Mesenchymal stem cell (in vitro differentiated cells and primary cell): ENCODE data around the gene CPT1A.

Experiments
- DNase-seq: peaks from one replicate; pipeline ENCODE4 v3.0.0-alpha.2; 2013
- H2AFZ ChIP-seq: one replicate; pipeline ENCODE4 v1.6.1; 2013; ENCODE audit warnings: low read depth, mild to moderate bottlenecking, control low read depth, inconsistent platforms, low read length, moderate library complexity
- H2AK5ac ChIP-seq: 2 replicates; pipeline ENCODE4 v1.6.1; 2013; ENCODE audit warnings: low read length, moderate library complexity, mild to moderate bottlenecking, inconsistent platforms; ENCODE audit not compliant: severe bottlenecking
- H2BK120ac ChIP-seq: one replicate; pipeline ENCODE4 v1.6.1; 2013; ENCODE audit warnings: low read depth, mild to moderate bottlenecking, inconsistent platforms, low read length, moderate library complexity
- H2BK12ac ChIP-seq, 2 experiments: one replicate each; pipeline ENCODE4 v1.6.1; 2013; ENCODE audit warnings: inconsistent platforms in 2 of 2, low read length in 2 of 2, mild to moderate bottlenecking in 2 of 2, moderate library complexity in 2 of 2, control low read depth in 1 of 2
- H2BK15ac ChIP-seq: one replicate; pipeline ENCODE4 v1.6.1; 2013; ENCODE audit warnings: mild to moderate bottlenecking, low read depth, inconsistent platforms; ENCODE audit not compliant: poor library complexity, severe bottlenecking
- H2BK5ac ChIP-seq: 2 replicates; pipeline ENCODE4 v1.6.1; 2013; ENCODE audit warnings: low read depth, mild to moderate bottlenecking, low read length, control low read depth, inconsistent platforms; ENCODE audit not compliant: poor library complexity, severe bottlenecking
- H3K14ac ChIP-seq, 2 experiments: one replicate each; pipeline ENCODE4 v1.6.1; 2013; ENCODE audit warnings: inconsistent platforms in 2 of 2, low read length in 2 of 2, control low read depth in 1 of 2, mild to moderate bottlenecking in 1 of 2, moderate library complexity in 1 of 2
- H3K18ac ChIP-seq, 2 experiments: one replicate each; pipeline ENCODE4 v1.6.1; 2013; ENCODE audit warnings: inconsistent platforms in 2 of 2, low read length in 2 of 2, control low read depth in 1 of 2, low read depth in 1 of 2, mild to moderate bottlenecking in 1 of 2
- H3K23ac ChIP-seq, 2 experiments: one replicate each; pipeline ENCODE4 v1.6.1; 2013; ENCODE audit warnings: inconsistent platforms in 2 of 2, low read length in 2 of 2, mild to moderate bottlenecking in 2 of 2, moderate library complexity in 2 of 2, control low read depth in 1 of 2
- H3K27ac ChIP-seq: 2 replicates; pipeline ENCODE4 v1.5.1; 2013; ENCODE audit warnings: mild to moderate bottlenecking, moderate library complexity, low read length, control low read depth, inconsistent platforms; ENCODE audit not compliant: poor library complexity, severe bottlenecking
- H3K27me3 ChIP-seq, 2 experiments: 2 replicates each; pipeline versions ENCODE4 v1.6.1 to v1.7.0; 2013; ENCODE audit warnings: low read length in 2 of 2, mild to moderate bottlenecking in 2 of 2, moderate library complexity in 2 of 2, control low read depth in 1 of 2, inconsistent platforms in 1 of 2; ENCODE audit not compliant: control insufficient read depth in 1 of 2, insufficient read depth in 1 of 2
- H3K36me3 ChIP-seq, 2 experiments: 2 replicates each; pipeline versions ENCODE4 v1.6.1 to v1.7.0; 2013; ENCODE audit warnings: low read length in 2 of 2, control low read depth in 1 of 2, inconsistent platforms in 1 of 2, low read depth in 1 of 2, mild to moderate bottlenecking in 1 of 2; ENCODE audit not compliant: insufficient read depth in 2 of 2, control insufficient read depth in 1 of 2
- H3K4ac ChIP-seq, 2 experiments: one replicate each; pipeline ENCODE4 v1.6.1; 2013; ENCODE audit warnings: inconsistent platforms in 2 of 2, low read length in 2 of 2, mild to moderate bottlenecking in 2 of 2, moderate library complexity in 2 of 2, control low read depth in 1 of 2, low read depth in 1 of 2
- H3K4me1 ChIP-seq: 2 replicates; pipeline ENCODE4 v1.6.1; 2013; ENCODE audit warnings: low read depth, low read length, control low read depth; ENCODE audit not compliant: control insufficient read depth, insufficient read depth
- H3K4me2 ChIP-seq: 2 replicates; pipeline ENCODE4 v1.6.1; 2013; ENCODE audit warnings: low read length, mild to moderate bottlenecking, inconsistent platforms; ENCODE audit not compliant: poor library complexity, severe bottlenecking
- H3K4me3 ChIP-seq, 2 experiments: 2 replicates each; pipeline versions ENCODE4 v1.5.1 to v1.7.0; 2013; ENCODE audit warnings: low read length in 2 of 2, mild to moderate bottlenecking in 2 of 2, control low read depth in 1 of 2, low read depth in 1 of 2; ENCODE audit not compliant: insufficient read depth in 1 of 2
- H3K79me1 ChIP-seq: replicated peaks from 2 replicates; pipeline ENCODE4 v1.6.1; 2013; ENCODE audit warnings: mild to moderate bottlenecking, control low read depth, low read length, inconsistent platforms; ENCODE audit not compliant: poor library complexity, severe bottlenecking
- H3K9ac ChIP-seq: 2 replicates; pipeline ENCODE4 v1.7.0; 2013; ENCODE audit warnings: mild to moderate bottlenecking, low read length, moderate library complexity
- H3K9me3 ChIP-seq: 2 replicates; pipeline ENCODE4 v1.7.0; 2013; ENCODE audit warnings: mild to moderate bottlenecking, low read length; ENCODE audit not compliant: control insufficient read depth
- H4K8ac ChIP-seq: one replicate; pipeline ENCODE4 v1.6.1; 2013; ENCODE audit warnings: inconsistent platforms, mild to moderate bottlenecking, low read length, moderate library complexity
- H4K91ac ChIP-seq: one replicate; pipeline ENCODE4 v1.6.1; 2013; ENCODE audit warnings: mild to moderate bottlenecking, low read length, inconsistent platforms
- WGBS: methylation state at CpG from one replicate; pipeline ENCODE4 v1.1.7; 2013; ENCODE audit warnings: mixed read lengths; 5-methylcytosine and 5-hydroxymethylcytosine counted together

The CPT1A gene

GRCh38 chr11:68741463-68741862, 100.3 kb downstream of the CPT1A start:
- no peak overlapping the region for H3K18ac ChIP-seq
- H3K36me3 ChIP-seq = no peaks in the 10 kb centered on the region
- no peak overlapping the region for H3K4me2 ChIP-seq
- no peak overlapping the region for H3K14ac ChIP-seq
- H3K4ac ChIP-seq = no peak overlapping the region
- no peak overlapping the region for H2BK15ac ChIP-seq
- no peak overlapping the region for H4K8ac ChIP-seq
- no peaks in the 10 kb centered on the region for H3K79me1 ChIP-seq
- H3K9me3 ChIP-seq = no peaks in the 10 kb centered on the region
- H2BK12ac ChIP-seq = no peak overlapping the region
- no peak overlapping the region for H3K9ac ChIP-seq
- H2BK5ac ChIP-seq = no peak overlapping the region
- H3K23ac ChIP-seq = no peak overlapping the region
- WGBS = 64% methylated on average over 3 of the region's 7 CpGs
- H2AFZ ChIP-seq = no peak overlapping the region
- H3K4me1 ChIP-seq = peaks cover 8% of the 10 kb centered on the region
- no peak overlapping the region for H3K27ac ChIP-seq
- peaks cover 0 to 65% of the 10 kb centered on the region in 2 experiments for H3K27me3 ChIP-seq
- no peak overlapping the region for H3K4me3 ChIP-seq
- no peak overlapping the region for H2AK5ac ChIP-seq
- H4K91ac ChIP-seq = peak overlapping the region; percentile 29
- no peak overlapping the region for H2BK120ac ChIP-seq
- peak; percentile 23 for DNase-seq

GRCh38 chr11:68735646-68736045, 106.1 kb downstream of the CPT1A start:
- no peak overlapping the region for H4K8ac ChIP-seq
- no peak overlapping the region for H3K14ac ChIP-seq
- H2BK120ac ChIP-seq = no peak overlapping the region
- H3K9ac ChIP-seq = no peak overlapping the region
- no peak overlapping the region for H3K4ac ChIP-seq
- H3K18ac ChIP-seq = no peak overlapping the region
- no peak overlapping the region for H3K4me3 ChIP-seq
- H3K36me3 ChIP-seq = no peaks in the 10 kb centered on the region
- 89% methylated on average over 6 of the region's 6 CpGs for WGBS
- H2BK12ac ChIP-seq = no peak overlapping the region
- no peak overlapping the region for H4K91ac ChIP-seq
- no peak overlapping the region for H2AK5ac ChIP-seq
- H3K9me3 ChIP-seq = no peaks in the 10 kb centered on the region
- H2BK5ac ChIP-seq = no peak overlapping the region
- H2AFZ ChIP-seq = no peak overlapping the region
- no peak overlapping the region for H2BK15ac ChIP-seq
- H3K23ac ChIP-seq = no peak overlapping the region
- no peaks in the 10 kb centered on the region for H3K79me1 ChIP-seq
- DNase-seq = no peak
- no peak overlapping the region for H3K27ac ChIP-seq
- peaks cover 30 to 91% of the 10 kb centered on the region in 2 experiments for H3K27me3 ChIP-seq
- no peaks in the 10 kb centered on the region for H3K4me1 ChIP-seq
- H3K4me2 ChIP-seq = no peak overlapping the region

DNA sequence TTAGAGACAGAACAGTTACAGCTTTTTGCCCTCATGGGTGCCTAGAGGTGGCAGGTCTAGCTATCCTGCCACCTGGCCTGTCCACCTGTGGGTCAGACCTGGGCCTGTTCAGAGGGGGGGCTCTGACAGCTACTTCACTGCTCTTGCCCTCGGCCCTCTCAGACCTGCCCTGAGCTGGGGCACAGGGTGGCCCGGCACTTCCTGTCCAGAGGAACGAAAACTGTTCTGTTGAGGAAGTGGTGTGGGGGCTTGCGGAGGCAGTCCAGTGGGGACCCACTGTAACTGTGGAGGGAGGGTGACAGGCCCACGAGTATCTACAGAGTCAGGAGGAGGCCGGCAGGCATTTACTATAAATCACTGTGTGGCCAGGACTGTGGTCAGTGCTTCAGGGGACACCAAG, 106.6 kb downstream of the CPT1A start:
- no peak overlapping the region for H4K91ac ChIP-seq
- H3K27ac ChIP-seq = no peak overlapping the region
- no peak overlapping the region for H3K4me3 ChIP-seq
- H3K18ac ChIP-seq = no peak overlapping the region
- H2BK120ac ChIP-seq = no peak overlapping the region
- no peaks in the 10 kb centered on the region for H3K9me3 ChIP-seq
- H2BK12ac ChIP-seq = no peak overlapping the region
- no peak overlapping the region for H4K8ac ChIP-seq
- no peak overlapping the region for H2BK15ac ChIP-seq
- no peak overlapping the region for H3K4me2 ChIP-seq
- no peak overlapping the region for H3K9ac ChIP-seq
- no peak overlapping the region for H2BK5ac ChIP-seq
- H3K14ac ChIP-seq = no peak overlapping the region
- peaks cover 30 to 89% of the 10 kb centered on the region in 2 experiments for H3K27me3 ChIP-seq
- no peaks in the 10 kb centered on the region for H3K4me1 ChIP-seq
- DNase-seq = no peak
- H3K36me3 ChIP-seq = no peaks in the 10 kb centered on the region
- H2AK5ac ChIP-seq = no peak overlapping the region
- H3K23ac ChIP-seq = no peak overlapping the region
- no peak overlapping the region for H2AFZ ChIP-seq
- 68% methylated on average over 6 of the region's 6 CpGs for WGBS
- no peak overlapping the region for H3K4ac ChIP-seq
- H3K79me1 ChIP-seq = no peaks in the 10 kb centered on the region

DNA sequence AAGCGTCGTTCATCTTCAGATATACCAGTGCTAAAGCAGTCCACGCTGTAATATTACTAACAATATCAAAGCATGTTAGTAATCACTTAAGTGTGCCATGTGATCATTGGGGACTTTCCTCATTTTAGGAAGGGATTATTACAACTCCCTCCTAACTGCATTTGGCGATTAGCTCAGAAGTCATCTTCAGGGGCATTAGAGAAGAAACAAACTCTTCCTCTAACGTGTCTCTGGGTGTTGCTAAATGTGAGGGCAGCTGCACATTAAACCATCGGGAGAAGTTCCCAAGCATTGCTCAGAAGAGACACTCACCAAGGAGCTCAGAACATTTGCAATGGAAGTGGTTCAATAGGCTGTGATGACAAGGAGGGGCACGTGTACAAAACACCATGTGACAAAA, 107.6 kb downstream of the CPT1A start:
- no peak overlapping the region for H3K27ac ChIP-seq
- H3K4me3 ChIP-seq = no peak overlapping the region
- H3K79me1 ChIP-seq = no peaks in the 10 kb centered on the region
- no peak overlapping the region for H4K8ac ChIP-seq
- H3K9me3 ChIP-seq = no peaks in the 10 kb centered on the region
- H2BK15ac ChIP-seq = no peak overlapping the region
- no peak overlapping the region for H2BK5ac ChIP-seq
- no peak overlapping the region for H2AK5ac ChIP-seq
- no peak overlapping the region for H3K4me2 ChIP-seq
- H2BK12ac ChIP-seq = no peak overlapping the region
- no peak overlapping the region for H3K4ac ChIP-seq
- no peak overlapping the region for H3K23ac ChIP-seq
- no peak overlapping the region for H3K9ac ChIP-seq
- H3K27me3 ChIP-seq = peaks cover 30 to 89% of the 10 kb centered on the region in 2 experiments
- no peak overlapping the region for H3K18ac ChIP-seq
- DNase-seq = no peak
- no peak overlapping the region for H3K14ac ChIP-seq
- no peak overlapping the region for H2AFZ ChIP-seq
- no peaks in the 10 kb centered on the region for H3K4me1 ChIP-seq
- no peak overlapping the region for H2BK120ac ChIP-seq
- no peak overlapping the region for H4K91ac ChIP-seq
- H3K36me3 ChIP-seq = no peaks in the 10 kb centered on the region
- WGBS = 89% methylated on average over 6 of the region's 7 CpGs
